Inflammatory macrophage (primary cell): ENCODE data around the gene RAB25.

Source experiments
- DNase-seq, 2 donors: peaks; one replicate each; pipeline ENCODE4 v3.0.0-alpha.2; 2020 to 2022

The RAB25 gene

GRCh38 chr1:156118177-156118868 lies 57.4 kb downstream of the RAB25 start:
- no peak for DNase-seq

GRCh38 chr1:156119503-156120209 lies 58.7 kb downstream of the RAB25 start:
- peak; percentile 87 to 91 for DNase-seq
